ENCODE results near the gene ZBTB42. TPM values are rescaled to one million over a fixed set of nuclear protein-coding genes. Genes with fewer than 3 reads are reported as not detected.

ZBTB42 gene
- total RNA-seq, 2 donors from 2014 or later: 6.6 to 7.0 TPM

DNA sequence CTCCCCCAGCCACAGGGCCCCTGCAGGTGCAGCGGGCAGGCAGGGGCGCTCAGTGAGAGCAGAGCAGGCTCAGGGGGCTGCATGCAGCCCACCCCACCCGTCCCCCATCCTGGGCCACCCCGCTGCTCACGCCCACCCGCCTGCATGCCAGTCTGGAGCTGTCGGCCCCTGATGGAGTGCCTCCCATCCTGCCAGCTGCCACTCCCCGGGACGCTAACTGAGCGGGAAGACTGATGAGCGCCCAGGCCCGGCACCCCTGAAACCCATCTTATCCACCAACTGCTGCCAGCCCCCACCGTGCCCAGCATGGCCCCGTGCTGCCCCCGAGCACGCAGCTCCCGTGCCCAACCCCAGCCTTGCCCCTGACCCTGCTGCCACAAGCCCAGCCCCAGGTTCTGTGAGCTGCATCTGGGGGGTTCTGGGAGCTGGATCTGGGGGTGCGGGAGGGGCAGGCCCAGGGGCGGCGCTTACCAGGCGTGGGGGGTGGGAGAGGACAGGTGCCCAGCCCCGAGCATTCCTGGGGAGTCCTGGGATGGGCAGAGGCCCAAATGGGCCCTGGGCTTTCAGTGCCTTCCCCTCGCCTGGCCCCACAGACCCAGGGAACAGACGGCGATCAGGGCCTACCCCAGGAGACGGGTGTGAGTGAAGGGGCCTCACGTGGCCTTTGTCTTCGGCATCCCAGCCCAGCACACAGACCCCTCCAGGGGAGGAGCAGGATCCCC lies 18.7 kb upstream of the ZBTB42 start:
- H3K27me3 ChIP-seq: no peaks in the 10 kb centered on the region
- no peak overlapping the region for H3K4me3 ChIP-seq
- H3K9ac ChIP-seq (ENCODE audit: low read depth in 2 of 2, low read length in 2 of 2): no peak overlapping the region
- no peaks in the 10 kb centered on the region for H3K36me3 ChIP-seq
- intact Hi-C loops (cut with DNase I): no loop called here
- TF ChIP-seq, protein P1, sequence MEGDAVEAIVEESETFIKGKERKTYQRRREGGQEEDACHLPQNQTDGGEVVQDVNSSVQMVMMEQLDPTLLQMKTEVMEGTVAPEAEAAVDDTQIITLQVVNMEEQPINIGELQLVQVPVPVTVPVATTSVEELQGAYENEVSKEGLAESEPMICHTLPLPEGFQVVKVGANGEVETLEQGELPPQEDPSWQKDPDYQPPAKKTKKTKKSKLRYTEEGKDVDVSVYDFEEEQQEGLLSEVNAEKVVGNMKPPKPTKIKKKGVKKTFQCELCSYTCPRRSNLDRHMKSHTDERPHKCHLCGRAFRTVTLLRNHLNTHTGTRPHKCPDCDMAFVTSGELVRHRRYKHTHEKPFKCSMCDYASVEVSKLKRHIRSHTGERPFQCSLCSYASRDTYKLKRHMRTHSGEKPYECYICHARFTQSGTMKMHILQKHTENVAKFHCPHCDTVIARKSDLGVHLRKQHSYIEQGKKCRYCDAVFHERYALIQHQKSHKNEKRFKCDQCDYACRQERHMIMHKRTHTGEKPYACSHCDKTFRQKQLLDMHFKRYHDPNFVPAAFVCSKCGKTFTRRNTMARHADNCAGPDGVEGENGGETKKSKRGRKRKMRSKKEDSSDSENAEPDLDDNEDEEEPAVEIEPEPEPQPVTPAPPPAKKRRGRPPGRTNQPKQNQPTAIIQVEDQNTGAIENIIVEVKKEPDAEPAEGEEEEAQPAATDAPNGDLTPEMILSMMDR (IDR thresholded peaks at IDR 0.05): no peak
- DNase-seq: no peak
- no peaks in the 10 kb centered on the region for H3K9me3 ChIP-seq
- no peak overlapping the region for H3K27ac ChIP-seq
- H3K4me1 ChIP-seq: no peaks in the 10 kb centered on the region

DNA sequence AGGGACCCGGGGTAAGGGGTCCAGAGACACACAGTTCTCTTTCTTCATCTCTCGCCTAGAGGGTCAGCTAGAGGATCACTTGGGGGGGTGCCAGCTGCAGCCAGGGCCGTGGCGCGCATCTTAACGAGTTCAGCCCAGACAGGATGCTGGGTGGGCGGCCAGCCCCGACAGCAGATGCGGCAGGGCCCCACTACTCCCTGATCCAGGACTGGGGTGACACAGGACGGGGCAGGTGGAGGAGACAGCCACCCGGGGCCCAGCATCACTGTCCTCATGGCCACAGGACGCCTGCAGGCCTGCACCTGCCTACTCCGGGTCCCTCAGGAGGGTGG lies 18.1 kb upstream of the ZBTB42 start:
- Histone ChIP-seq H3K9me3 (no peaks in the 10 kb centered on the region), H3K36me3 (no peaks in the 10 kb centered on the region), H3K4me1 (no peaks in the 10 kb centered on the region), H3K27me3 (no peaks in the 10 kb centered on the region), H3K9ac (ENCODE audit: low read depth in 2 of 2, low read length in 2 of 2) (no peak overlapping the region), H3K4me3 (no peak overlapping the region), H3K27ac (no peak overlapping the region)
- no peak for DNase-seq
- TF ChIP-seq, protein P1 (IDR thresholded peaks at IDR 0.05): no peak
- intact Hi-C loops (cut with DNase I): no loop called here

DNA sequence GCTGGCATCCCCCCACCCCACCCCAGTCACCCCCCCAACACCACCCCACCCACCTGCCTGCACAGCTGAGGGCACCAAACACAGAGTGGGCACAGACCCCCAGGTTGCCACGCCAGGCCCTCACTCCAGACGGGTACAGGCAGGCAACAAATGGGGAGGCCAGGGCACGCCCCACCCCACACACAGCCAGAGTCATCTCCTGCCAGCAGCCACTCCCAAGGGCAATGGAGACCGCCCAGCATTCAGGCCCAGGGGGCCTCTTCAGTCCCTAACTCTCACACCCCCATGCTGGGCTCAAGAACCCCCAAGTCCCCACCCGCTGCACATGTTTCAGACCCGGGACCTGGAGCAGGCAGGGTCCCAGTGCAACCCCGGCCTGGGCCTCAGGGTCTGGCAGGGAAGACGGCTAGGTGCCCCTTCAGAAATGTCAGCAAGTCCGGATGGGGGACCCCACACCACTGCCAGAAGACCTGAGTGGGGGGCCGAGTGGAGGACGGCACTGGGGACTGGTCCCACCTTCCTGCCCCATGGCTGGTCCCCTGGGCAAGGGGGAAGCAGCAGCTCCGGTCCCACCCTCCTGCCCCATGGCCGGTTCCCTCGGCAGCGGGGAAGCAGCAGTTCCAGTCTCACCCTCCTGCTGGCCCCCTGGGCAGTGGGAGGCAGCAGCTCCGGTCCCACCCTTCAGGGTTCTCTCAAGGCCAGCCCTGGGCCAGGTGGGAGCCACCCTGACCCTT lies 17.2 kb upstream of the ZBTB42 start:
- DNase-seq: no peak
- H3K9ac ChIP-seq (ENCODE audit: low read depth in 2 of 2, low read length in 2 of 2): no peak overlapping the region
- H3K27ac ChIP-seq: no peak overlapping the region
- H3K4me3 ChIP-seq: no peak overlapping the region
- H3K4me1 ChIP-seq: no peaks in the 10 kb centered on the region
- H3K36me3 ChIP-seq: no peaks in the 10 kb centered on the region
- no peaks in the 10 kb centered on the region for H3K27me3 ChIP-seq
- TF ChIP-seq, protein P1 (IDR thresholded peaks at IDR 0.05): no peak
- intact Hi-C loops (cut with DNase I): no loop called here
- H3K9me3 ChIP-seq: no peaks in the 10 kb centered on the region

DNA sequence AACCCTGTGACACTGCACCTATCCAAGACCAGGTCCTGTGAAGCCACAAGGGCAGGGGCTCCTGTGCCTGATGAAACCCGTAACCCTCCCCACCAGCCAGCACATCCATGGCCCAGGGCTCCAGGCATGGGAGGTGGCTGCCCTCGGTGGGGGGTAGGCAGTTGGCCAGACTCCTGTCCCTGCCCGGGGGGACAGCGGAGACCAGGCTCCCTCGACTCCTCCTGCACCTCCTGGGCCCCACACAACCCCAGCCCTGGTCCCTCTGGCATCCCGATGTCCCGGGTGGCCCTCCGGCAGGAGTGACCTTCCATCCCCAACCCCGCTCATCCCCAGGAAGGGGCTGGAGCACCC lies 16.7 kb upstream of the ZBTB42 start:
- H3K9me3 ChIP-seq: no peaks in the 10 kb centered on the region
- intact Hi-C loops (cut with DNase I): no loop called here
- DNase-seq: no peak
- H3K4me3 ChIP-seq: no peak overlapping the region
- TF ChIP-seq, protein P1 (IDR thresholded peaks at IDR 0.05): no peak
- H3K36me3 ChIP-seq: no peaks in the 10 kb centered on the region
- H3K9ac ChIP-seq (ENCODE audit: low read depth in 2 of 2, low read length in 2 of 2): no peak overlapping the region
- no peaks in the 10 kb centered on the region for H3K27me3 ChIP-seq
- no peak overlapping the region for H3K27ac ChIP-seq
- no peaks in the 10 kb centered on the region for H3K4me1 ChIP-seq

DNA sequence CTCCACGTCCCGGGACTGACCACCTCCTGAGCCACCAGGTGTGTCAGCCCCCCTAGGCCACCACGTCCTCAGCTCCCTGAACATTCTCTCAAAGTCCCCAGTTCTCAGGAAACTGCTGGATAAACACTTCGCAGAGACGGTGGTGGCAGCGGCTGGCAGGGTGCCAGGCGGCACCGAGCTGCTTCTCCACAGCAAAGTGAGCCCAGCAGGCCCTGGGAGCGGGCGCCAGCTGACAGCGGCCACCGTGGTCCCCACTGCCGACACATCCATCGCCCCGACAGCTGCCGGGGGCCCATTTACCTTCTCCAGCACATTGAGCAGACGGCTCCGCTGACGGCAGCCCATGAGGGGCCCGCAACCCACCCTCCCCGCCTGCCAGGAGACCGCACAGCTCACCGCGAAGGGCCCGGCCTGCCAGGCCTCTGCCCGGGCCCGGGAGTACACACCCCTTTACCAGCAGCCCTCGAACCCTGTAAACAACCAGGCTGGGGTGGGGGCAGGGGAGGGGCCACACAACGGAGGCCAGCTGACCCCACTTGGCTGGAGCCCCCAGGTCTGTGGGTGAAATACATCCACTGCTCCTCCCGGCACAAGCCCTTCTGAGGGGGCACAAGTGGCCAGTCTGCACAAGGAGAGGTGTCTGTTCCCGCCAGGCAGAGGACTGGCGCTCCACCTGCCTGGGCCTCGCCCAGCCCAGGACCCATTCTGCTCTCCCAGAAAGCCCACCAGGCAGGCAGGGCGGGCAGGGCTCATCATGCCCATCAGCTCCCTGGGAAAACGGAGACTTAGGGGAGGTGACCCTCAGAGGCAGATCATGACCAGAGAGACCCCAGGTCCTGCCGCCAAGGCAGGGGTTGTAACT lies 15.8 kb upstream of the ZBTB42 start:
- Histone ChIP-seq H3K4me1 (no peaks in the 10 kb centered on the region), H3K4me3 (no peak overlapping the region), H3K27ac (no peak overlapping the region), H3K9me3 (no peaks in the 10 kb centered on the region), H3K27me3 (no peaks in the 10 kb centered on the region), H3K36me3 (peaks cover 2% of the 10 kb centered on the region), H3K9ac (ENCODE audit: low read depth in 2 of 2, low read length in 2 of 2) (no peak overlapping the region)
- intact Hi-C loops (cut with DNase I): no loop called here
- TF ChIP-seq, protein P1 (IDR thresholded peaks at IDR 0.05): no peak
- DNase-seq: no peak
